CD8-positive, alpha-beta memory T cell (primary cell): ENCODE data around the gene ARID1B. TPM values are rescaled to one million over a fixed set of nuclear protein-coding genes. Genes with fewer than 3 reads are reported as not detected.

Experiments
- CTCF ChIA-PET: fragments of 350-600 bp; sonication (Branson Sonifier 250); formaldehyde crosslinking; loops from one replicate; lab custom pipeline; 2021; ENCODE audit warnings: antibody characterized with exemption; lab: Charles Lee
- POLR2A ChIA-PET: fragments of 350-600 bp; sonication (Branson Sonifier 250); formaldehyde crosslinking; loops from one replicate; lab custom pipeline; 2021; ENCODE audit warnings: antibody characterized with exemption; lab: Charles Lee
- DNase-seq, 5 donors: peaks; one replicate each; pipeline versions ENCODE4 v3.0.0 to v3.0.0-alpha.2; 2020 to 2022; ENCODE audit warnings: mixed read lengths in 1 of 5
- H3K27ac ChIP-seq: one replicate; pipeline ENCODE4 v1.7.0; 2013; ENCODE audit warnings: low read depth, mild to moderate bottlenecking, low read length, moderate library complexity
- H3K27me3 ChIP-seq: 2 replicates; pipeline ENCODE4 v1.7.0; 2013; ENCODE audit warnings: low read length, mild to moderate bottlenecking; ENCODE audit not compliant: insufficient read depth, poor library complexity, severe bottlenecking
- H3K36me3 ChIP-seq: 2 replicates; pipeline ENCODE4 v1.7.0; 2013; ENCODE audit warnings: mild to moderate bottlenecking, low read length, moderate library complexity; ENCODE audit not compliant: insufficient read depth
- H3K4me1 ChIP-seq: 2 replicates; pipeline ENCODE4 v1.7.0; 2013; ENCODE audit warnings: mild to moderate bottlenecking, low read length, moderate library complexity; ENCODE audit not compliant: insufficient read depth
- H3K4me3 ChIP-seq: 2 replicates; pipeline ENCODE4 v1.7.0; 2013; ENCODE audit warnings: mild to moderate bottlenecking, low read length
- H3K9me3 ChIP-seq: 2 replicates; pipeline ENCODE4 v1.7.0; 2013; ENCODE audit warnings: mild to moderate bottlenecking, low read length
- H3K27ac Mint-ChIP-seq, 8 donors: one replicate each; pipeline ENCODE4 v1.8.0; 2020 to 2021; ENCODE audit warnings: mixed read lengths in 8 of 8, mild to moderate bottlenecking in 6 of 8, inconsistent platforms in 3 of 8, moderate library complexity in 3 of 8
- H3K27me3 Mint-ChIP-seq, 2 donors: one replicate each; pipeline ENCODE4 v1.8.0; 2020 to 2021; ENCODE audit warnings: mixed read lengths in 2 of 2, mild to moderate bottlenecking in 1 of 2, moderate library complexity in 1 of 2
- H3K36me3 Mint-ChIP-seq, 3 donors: one replicate each; pipeline ENCODE4 v1.8.0; 2020 to 2021; ENCODE audit warnings: mixed read lengths in 3 of 3, inconsistent platforms in 1 of 3, mild to moderate bottlenecking in 1 of 3
- H3K4me1 Mint-ChIP-seq, 3 donors: one replicate each; pipeline ENCODE4 v1.8.0; 2020 to 2021; ENCODE audit warnings: mixed read lengths in 3 of 3, inconsistent platforms in 1 of 3, mild to moderate bottlenecking in 1 of 3
- H3K4me3 Mint-ChIP-seq, 7 donors: one replicate each; pipeline ENCODE4 v1.8.0; 2020 to 2021; ENCODE audit warnings: mixed read lengths in 7 of 7, mild to moderate bottlenecking in 6 of 7, moderate library complexity in 4 of 7, inconsistent platforms in 2 of 7
- H3K9me3 Mint-ChIP-seq, 5 donors: one replicate each; pipeline ENCODE4 v1.8.0; 2020 to 2022; ENCODE audit warnings: mixed read lengths in 5 of 5, mild to moderate bottlenecking in 3 of 5, moderate library complexity in 2 of 5, inconsistent platforms in 1 of 5
- polyA plus RNA-seq: library from polyadenylated mRNA; unstranded; fragments of 300-500 nt; fragmentation: Illumina TruSeq; gene quantifications from one replicate; pipeline ENCODE4 v1.2.3, GENCODE V29; 2021
- total RNA-seq, 2 experiments: library from RNA; stranded (reverse); gene quantifications; one replicate each; pipeline ENCODE4 v1.2.3, GENCODE V29; 2021

ARID1B gene
- total and polyA plus RNA-seq, 3 experiments from 2014 or later, result 19.1 to 57.9 (median 53.0) TPM

- Histone ChIP-seq H3K4me3 (no peak overlapping the region), H3K4me1 (peaks cover 37% of the 10 kb centered on the region), H3K27me3 (no peaks in the 10 kb centered on the region), H3K9me3 (no peaks in the 10 kb centered on the region), H3K27ac (no peak overlapping the region), H3K36me3 (no peaks in the 10 kb centered on the region)
- peak overlapping the region in 4 of 8 donors; percentile 21 to 64 (median 52) for H3K27ac Mint-ChIP-seq
- no peak for DNase-seq
- peak overlapping the region in 5 of 7 donors; percentile 17 to 49 (median 24) for H3K4me3 Mint-ChIP-seq
- ChIA-PET CTCF (no interaction called here), POLR2A (no interaction called here)
- peaks cover 89 to 99% (median 98%) of the 10 kb centered on the region in 3 donors for H3K4me1 Mint-ChIP-seq
- peaks cover 0 to 9% (median 2%) of the 10 kb centered on the region in 3 donors for H3K36me3 Mint-ChIP-seq
- no peaks in the 10 kb centered on the region for H3K9me3 Mint-ChIP-seq
- H3K27me3 Mint-ChIP-seq, result no peaks in the 10 kb centered on the region
These were observed 69.8 kb downstream of the ARID1B start for GRCh38 chr6:156846845-156847599.

- DNase-seq, result no peak
- Mint-ChIP-seq H3K9me3 (no peaks in the 10 kb centered on the region), H3K36me3 (peaks cover 0 to 9% (median 2%) of the 10 kb centered on the region in 3 donors), H3K27ac (peak overlapping the region in 2 of 8 donors; percentile 27 to 28), H3K4me1 (peaks cover 88 to 99% (median 98%) of the 10 kb centered on the region in 3 donors), H3K27me3 (no peaks in the 10 kb centered on the region), H3K4me3 (no peak overlapping the region)
- no peak overlapping the region for H3K27ac ChIP-seq
- ChIA-PET POLR2A (no interaction called here), CTCF (no interaction called here)
- peaks cover 48% of the 10 kb centered on the region for H3K4me1 ChIP-seq
- no peak overlapping the region for H3K4me3 ChIP-seq
- H3K36me3 ChIP-seq, result no peaks in the 10 kb centered on the region
- no peaks in the 10 kb centered on the region for H3K9me3 ChIP-seq
- no peaks in the 10 kb centered on the region for H3K27me3 ChIP-seq
These were observed 70.9 kb downstream of the ARID1B start for GRCh38 chr6:156848123-156848522.

- H3K27me3 Mint-ChIP-seq, result no peaks in the 10 kb centered on the region
- no peak for DNase-seq
- POLR2A ChIA-PET, result no interaction called here
- Histone ChIP-seq H3K27ac (no peak overlapping the region), H3K4me3 (no peak overlapping the region), H3K9me3 (no peaks in the 10 kb centered on the region), H3K27me3 (no peaks in the 10 kb centered on the region), H3K4me1 (peaks cover 52% of the 10 kb centered on the region), H3K36me3 (no peaks in the 10 kb centered on the region)
- H3K4me3 Mint-ChIP-seq, result peak overlapping the region in 1 of 7 donors; percentile 21
- peaks cover 0 to 9% (median 2%) of the 10 kb centered on the region in 3 donors for H3K36me3 Mint-ChIP-seq
- H3K4me1 Mint-ChIP-seq, result peaks cover 89 to 99% (median 98%) of the 10 kb centered on the region in 3 donors
- no peaks in the 10 kb centered on the region for H3K9me3 Mint-ChIP-seq
- H3K27ac Mint-ChIP-seq, result peak overlapping the region in 3 of 8 donors; percentile 26 to 31 (median 28)
- CTCF ChIA-PET, result no interaction called here
These were observed 71.4 kb downstream of the ARID1B start for GRCh38 chr6:156848533-156848932.

GRCh38 chr6:156849806-156850205 is 72.6 kb downstream of the ARID1B start:
- Histone ChIP-seq H3K9me3 (no peaks in the 10 kb centered on the region), H3K36me3 (no peaks in the 10 kb centered on the region), H3K27me3 (no peaks in the 10 kb centered on the region), H3K4me3 (no peak overlapping the region), H3K4me1 (peaks cover 59% of the 10 kb centered on the region), H3K27ac (no peak overlapping the region)
- Mint-ChIP-seq H3K4me3 (no peak overlapping the region), H3K4me1 (peaks cover 87 to 99% (median 98%) of the 10 kb centered on the region in 3 donors), H3K36me3 (peaks cover 0 to 3% (median 2%) of the 10 kb centered on the region in 3 donors), H3K9me3 (no peaks in the 10 kb centered on the region), H3K27ac (peak overlapping the region in 1 of 8 donors; percentile 6), H3K27me3 (no peaks in the 10 kb centered on the region)
- no peak for DNase-seq
- CTCF ChIA-PET, result no interaction called here
- POLR2A ChIA-PET, result no interaction called here

- no peaks in the 10 kb centered on the region for H3K9me3 ChIP-seq
- H3K4me3 Mint-ChIP-seq, result no peak overlapping the region
These were observed 73.2 kb downstream of the ARID1B start for GRCh38 chr6:156850353-156850752.

DNA sequence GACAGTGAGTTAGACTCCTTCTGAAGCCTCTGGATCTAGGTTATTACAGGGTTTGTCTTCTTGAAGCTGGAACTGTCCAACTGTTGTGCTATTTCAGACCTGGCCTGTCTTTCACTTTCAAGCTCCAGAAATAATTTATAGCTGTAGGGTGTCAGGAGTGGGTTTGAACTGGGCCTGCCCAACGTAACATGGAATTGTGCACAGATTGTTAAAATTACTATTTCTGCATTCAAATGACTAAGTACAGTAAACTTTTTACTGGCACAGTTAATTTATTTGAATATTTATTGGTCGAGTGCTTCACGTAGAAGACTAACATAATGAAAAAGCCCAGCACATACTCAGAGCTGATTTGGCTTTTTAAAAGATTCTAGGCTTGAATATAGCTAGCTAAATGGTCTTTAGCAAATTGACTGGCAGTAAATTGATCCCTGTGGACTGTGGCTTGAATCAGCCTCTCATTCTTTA is 74.3 kb downstream of the ARID1B start:
- ChIA-PET POLR2A (no interaction called here), CTCF (no interaction called here)
- Mint-ChIP-seq H3K9me3 (no peaks in the 10 kb centered on the region), H3K4me1 (peaks cover 85 to 100% (median 98%) of the 10 kb centered on the region in 3 donors), H3K27me3 (no peaks in the 10 kb centered on the region), H3K27ac (no peak overlapping the region), H3K4me3 (no peak overlapping the region), H3K36me3 (peaks cover 0 to 2% (median 0%) of the 10 kb centered on the region in 3 donors)
- Histone ChIP-seq H3K4me3 (no peak overlapping the region), H3K9me3 (no peaks in the 10 kb centered on the region), H3K36me3 (no peaks in the 10 kb centered on the region), H3K27me3 (no peaks in the 10 kb centered on the region), H3K27ac (no peak overlapping the region), H3K4me1 (peaks cover 63% of the 10 kb centered on the region)
- DNase-seq, result no peak

More at GRCh38 chr6:156850353-156850752, 73.2 kb downstream of the ARID1B start:
- H3K36me3 Mint-ChIP-seq, result peaks cover 0 to 2% (median 0%) of the 10 kb centered on the region in 3 donors
- no peaks in the 10 kb centered on the region for H3K27me3 Mint-ChIP-seq
- ChIA-PET POLR2A (no interaction called here), CTCF (no interaction called here)
- peaks cover 83 to 99% (median 98%) of the 10 kb centered on the region in 3 donors for H3K4me1 Mint-ChIP-seq
- no peak overlapping the region for H3K27ac ChIP-seq
- no peak overlapping the region for H3K4me3 ChIP-seq
- H3K4me1 ChIP-seq, result peaks cover 57% of the 10 kb centered on the region
- no peaks in the 10 kb centered on the region for H3K27me3 ChIP-seq
- no peak overlapping the region for H3K27ac Mint-ChIP-seq
- no peaks in the 10 kb centered on the region for H3K36me3 ChIP-seq
- DNase-seq, result no peak
- no peaks in the 10 kb centered on the region for H3K9me3 Mint-ChIP-seq

GRCh38 chr6:156852147-156852857 is 75.1 kb downstream of the ARID1B start:
- Mint-ChIP-seq H3K27me3 (no peaks in the 10 kb centered on the region), H3K4me3 (no peak overlapping the region), H3K9me3 (no peaks in the 10 kb centered on the region), H3K27ac (no peak overlapping the region), H3K4me1 (peaks cover 85 to 100% (median 98%) of the 10 kb centered on the region in 3 donors), H3K36me3 (peaks cover 0 to 1% (median 0%) of the 10 kb centered on the region in 3 donors)
- POLR2A ChIA-PET, result no interaction called here
- no peak overlapping the region for H3K27ac ChIP-seq
- H3K36me3 ChIP-seq, result no peaks in the 10 kb centered on the region
- CTCF ChIA-PET, result no interaction called here
- H3K4me3 ChIP-seq, result no peak overlapping the region
- H3K27me3 ChIP-seq, result no peaks in the 10 kb centered on the region
- H3K4me1 ChIP-seq, result peaks cover 60% of the 10 kb centered on the region
- DNase-seq, result no peak
- H3K9me3 ChIP-seq, result no peaks in the 10 kb centered on the region

- no peak overlapping the region for H3K4me3 Mint-ChIP-seq
- H3K4me1 ChIP-seq, result peaks cover 57% of the 10 kb centered on the region
- H3K4me1 Mint-ChIP-seq, result peaks cover 85 to 100% (median 98%) of the 10 kb centered on the region in 3 donors
These were observed 75.7 kb downstream of the ARID1B start for GRCh38 chr6:156852858-156853216.

More at GRCh38 chr6:156852858-156853216, 75.7 kb downstream of the ARID1B start:
- Histone ChIP-seq H3K27me3 (no peaks in the 10 kb centered on the region), H3K36me3 (no peaks in the 10 kb centered on the region), H3K9me3 (no peaks in the 10 kb centered on the region), H3K4me3 (no peak overlapping the region), H3K27ac (no peak overlapping the region)
- DNase-seq, result no peak
- peaks cover 0 to 1% (median 0%) of the 10 kb centered on the region in 3 donors for H3K36me3 Mint-ChIP-seq
- H3K9me3 Mint-ChIP-seq, result no peaks in the 10 kb centered on the region
- H3K27me3 Mint-ChIP-seq, result no peaks in the 10 kb centered on the region
- POLR2A ChIA-PET, result no interaction called here
- CTCF ChIA-PET, result no interaction called here
- no peak overlapping the region for H3K27ac Mint-ChIP-seq
